Measurements from ENCODE around the gene RNF125.

The RNF125 gene

DNA sequence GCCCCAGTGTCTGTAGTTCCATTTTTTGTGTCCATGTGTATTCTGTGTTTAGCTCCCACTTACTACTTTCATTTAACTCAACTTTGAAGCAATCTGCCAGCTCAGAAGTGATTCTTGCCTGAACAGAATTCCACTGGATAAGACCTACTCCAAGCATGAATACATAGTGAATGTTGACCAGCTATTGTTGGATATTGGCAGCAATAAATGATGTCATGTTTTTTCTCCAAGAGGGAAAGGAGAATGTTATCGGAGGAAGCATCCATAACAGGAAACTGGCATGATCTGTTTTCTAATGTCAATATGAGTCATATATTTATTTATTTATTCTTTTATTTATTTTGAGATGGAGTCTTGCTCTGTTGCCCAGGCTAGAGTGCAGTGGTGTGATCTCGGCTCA, 38.9 kb upstream of the RNF125 start:
- DNase-seq (ENCODE audit: low spot score) = no peak
- TF ChIP-seq, protein P1, sequence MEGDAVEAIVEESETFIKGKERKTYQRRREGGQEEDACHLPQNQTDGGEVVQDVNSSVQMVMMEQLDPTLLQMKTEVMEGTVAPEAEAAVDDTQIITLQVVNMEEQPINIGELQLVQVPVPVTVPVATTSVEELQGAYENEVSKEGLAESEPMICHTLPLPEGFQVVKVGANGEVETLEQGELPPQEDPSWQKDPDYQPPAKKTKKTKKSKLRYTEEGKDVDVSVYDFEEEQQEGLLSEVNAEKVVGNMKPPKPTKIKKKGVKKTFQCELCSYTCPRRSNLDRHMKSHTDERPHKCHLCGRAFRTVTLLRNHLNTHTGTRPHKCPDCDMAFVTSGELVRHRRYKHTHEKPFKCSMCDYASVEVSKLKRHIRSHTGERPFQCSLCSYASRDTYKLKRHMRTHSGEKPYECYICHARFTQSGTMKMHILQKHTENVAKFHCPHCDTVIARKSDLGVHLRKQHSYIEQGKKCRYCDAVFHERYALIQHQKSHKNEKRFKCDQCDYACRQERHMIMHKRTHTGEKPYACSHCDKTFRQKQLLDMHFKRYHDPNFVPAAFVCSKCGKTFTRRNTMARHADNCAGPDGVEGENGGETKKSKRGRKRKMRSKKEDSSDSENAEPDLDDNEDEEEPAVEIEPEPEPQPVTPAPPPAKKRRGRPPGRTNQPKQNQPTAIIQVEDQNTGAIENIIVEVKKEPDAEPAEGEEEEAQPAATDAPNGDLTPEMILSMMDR (IDR thresholded peaks at IDR 0.05; ENCODE audit: borderline replicate concordance, control extremely low read depth, extremely low read depth, insufficient read depth, missing control alignments) = no peak
- in situ Hi-C loops (cut with MboI; ENCODE audit: low sequenced_read_pairs, unreplicated experiment) = no loop called here

GRCh38 chr18:31980863-31981262, 37.8 kb upstream of the RNF125 start:
- TF ChIP-seq, protein P1 (IDR thresholded peaks at IDR 0.05; ENCODE audit: borderline replicate concordance, control extremely low read depth, extremely low read depth, insufficient read depth, missing control alignments) = no peak
- in situ Hi-C loops (cut with MboI; ENCODE audit: low sequenced_read_pairs, unreplicated experiment) = no loop called here

GRCh38 chr18:31983020-31983419, 35.6 kb upstream of the RNF125 start:
- in situ Hi-C loops (cut with MboI; ENCODE audit: low sequenced_read_pairs, unreplicated experiment) = no loop called here
- TF ChIP-seq, protein P1 (IDR thresholded peaks at IDR 0.05; ENCODE audit: borderline replicate concordance, control extremely low read depth, extremely low read depth, insufficient read depth, missing control alignments) = no peak
- no peak for DNase-seq (ENCODE audit: low spot score)

More at GRCh38 chr18:31980863-31981262, 37.8 kb upstream of the RNF125 start:
- no peak for DNase-seq (ENCODE audit: low spot score)

DNA sequence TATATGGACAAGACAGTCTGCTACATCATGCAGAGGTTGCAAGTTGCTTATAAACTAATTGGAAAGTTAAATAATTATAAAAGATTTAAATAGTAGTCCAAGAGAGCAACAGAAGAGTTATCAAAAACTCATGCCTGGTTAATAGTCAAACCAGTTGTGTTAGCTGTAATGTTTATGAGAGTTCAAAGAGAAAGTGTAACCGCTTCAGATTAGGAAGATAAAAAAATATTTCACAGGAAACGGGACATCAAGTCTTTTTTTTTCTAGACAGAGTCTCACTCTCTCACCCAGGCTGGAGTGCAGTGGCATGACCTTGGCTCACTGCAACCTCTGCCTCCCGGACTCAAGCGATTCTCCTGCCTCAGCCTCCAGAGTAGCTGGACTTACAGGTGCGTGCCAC, 34.6 kb upstream of the RNF125 start:
- TF ChIP-seq, protein P1 (IDR thresholded peaks at IDR 0.05; ENCODE audit: borderline replicate concordance, control extremely low read depth, extremely low read depth, insufficient read depth, missing control alignments) = no peak
- DNase-seq (ENCODE audit: low spot score) = no peak
- in situ Hi-C loops (cut with MboI; ENCODE audit: low sequenced_read_pairs, unreplicated experiment) = no loop called here

DNA sequence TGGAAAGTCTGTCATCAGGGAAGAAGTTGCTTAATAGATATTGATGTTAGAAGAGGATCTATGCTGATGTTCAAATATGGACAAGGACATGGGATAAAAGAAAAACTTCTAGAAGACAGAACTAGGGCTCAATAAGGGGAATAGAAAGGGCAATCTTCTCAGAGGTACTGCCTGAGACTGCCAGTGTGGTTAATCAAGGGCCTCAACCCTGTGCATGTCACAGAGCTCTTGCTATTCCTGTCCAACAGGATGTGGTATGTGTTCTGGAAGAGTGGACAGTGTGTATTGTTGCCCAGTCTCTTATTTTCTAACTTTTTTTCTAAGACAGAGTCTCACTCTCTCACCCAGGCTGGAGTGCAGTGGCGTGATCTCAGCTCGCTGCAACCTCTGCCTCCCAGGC, 27.8 kb upstream of the RNF125 start:
- TF ChIP-seq, protein P1 (IDR thresholded peaks at IDR 0.05; ENCODE audit: borderline replicate concordance, control extremely low read depth, extremely low read depth, insufficient read depth, missing control alignments) = no peak
- peak; percentile 58 for DNase-seq (ENCODE audit: low spot score)
- in situ Hi-C loops (cut with MboI; ENCODE audit: low sequenced_read_pairs, unreplicated experiment) = no loop called here

GRCh38 chr18:31996007-31996406, 22.6 kb upstream of the RNF125 start:
- DNase-seq (ENCODE audit: low spot score) = no peak
- TF ChIP-seq, protein P1 (IDR thresholded peaks at IDR 0.05; ENCODE audit: borderline replicate concordance, control extremely low read depth, extremely low read depth, insufficient read depth, missing control alignments) = no peak
- in situ Hi-C loops (cut with MboI; ENCODE audit: low sequenced_read_pairs, unreplicated experiment) = no loop called here
